GM12878 (cell line): ENCODE measurements around the gene S1PR3. TPM values are rescaled to one million over a fixed set of nuclear protein-coding genes. Genes with fewer than 3 reads are reported as not detected.

ENCODE experiments used
- ATAC-seq: fragments of 200-7000 bp; cut with Tn5 transposase; 3 replicates; pipeline ENCODE4 v1.9.1; 2020; ENCODE audit warnings: mild to moderate bottlenecking, moderate library complexity
- BruUV-seq: library from RNA; stranded (reverse); fragments of 400-500 nt; replicated peaks from 2 replicates; lab custom pipeline; 2021; lab: Mats Ljungman, UMichigan
- CTCF ChIA-PET: fragments of 300-600 bp; sonication (Branson Sonifier 250); formaldehyde crosslinking; extraction: SDS; loops from one replicate; lab custom pipeline; 2021; ENCODE audit warnings: inconsistent platforms; lab: Yijun Ruan, JAX
- POLR2A ChIA-PET: fragments of 350-600 bp; formaldehyde crosslinking; extraction: SDS; loops from one replicate; lab custom pipeline; 2021; ENCODE audit warnings: inconsistent platforms; lab: Charles Lee
- RAD21 ChIA-PET: fragments of 300-600 bp; sonication (Branson Sonifier 250); formaldehyde crosslinking; loops from one replicate; lab custom pipeline; 2023; ENCODE audit warnings: antibody characterized with exemption; ENCODE audit not compliant: unreplicated experiment; lab: Charles Lee
- SMC1A ChIA-PET: fragments of 300-600 bp; sonication (Branson Sonifier 250); formaldehyde crosslinking; loops from one replicate; lab custom pipeline; 2023; ENCODE audit not compliant: unreplicated experiment, uncharacterized antibody; lab: Charles Lee
- DNase-seq: peaks from one replicate; pipeline ENCODE4 v3.0.0-alpha.2; 2011; ENCODE audit warnings: low read depth, low spot score
- FAIRE-seq: peaks from 3 replicates; lab custom pipeline; 2011; peaks lifted over from hg19 to GRCh38; lab: Jason Lieb, UNC
- H2AFZ ChIP-seq: 2 replicates; pipeline ENCODE4 v1.6.0; 2011; ENCODE audit warnings: low read depth, low read length, control low read depth; ENCODE audit not compliant: control insufficient read depth
- H3K27ac ChIP-seq: 2 replicates; pipeline ENCODE4 v1.5.1; 2011; ENCODE audit warnings: control low read depth; ENCODE audit not compliant: control insufficient read depth, insufficient read depth
- H3K27me3 ChIP-seq, 2 experiments: replicated peaks in 1 of 2; 2 replicates each; pipeline versions ENCODE4 v1.6.0 to v1.6.1; 2011; ENCODE audit warnings: low read length in 1 of 2; ENCODE audit not compliant: control insufficient read depth in 2 of 2, insufficient read depth in 2 of 2
- H3K36me3 ChIP-seq, 2 experiments: 2 replicates each; pipeline ENCODE4 v1.5.1; 2011; ENCODE audit warnings: low read length in 1 of 2; ENCODE audit not compliant: control insufficient read depth in 2 of 2, insufficient read depth in 2 of 2
- H3K4me1 ChIP-seq: 2 replicates; pipeline ENCODE4 v1.6.1; 2011; ENCODE audit warnings: mild to moderate bottlenecking, low read length, moderate library complexity, mixed read lengths; ENCODE audit not compliant: control insufficient read depth, insufficient read depth
- H3K4me2 ChIP-seq: 2 replicates; pipeline ENCODE4 v1.6.0; 2011; ENCODE audit warnings: control low read depth; ENCODE audit not compliant: control insufficient read depth, insufficient read depth
- H3K4me3 ChIP-seq: fragments of 200-600 bp; sonication (generic); 2 replicates; pipeline ENCODE4 v1.5.1; 2016
- H3K79me2 ChIP-seq: 2 replicates; pipeline ENCODE4 v1.6.0; 2011; ENCODE audit warnings: low read length; ENCODE audit not compliant: control insufficient read depth, insufficient read depth
- H3K9ac ChIP-seq: 2 replicates; pipeline ENCODE4 v1.8.0; 2011; ENCODE audit warnings: low read length, control low read depth, mixed read lengths; ENCODE audit not compliant: control insufficient read depth, insufficient read depth
- H3K9me3 ChIP-seq: replicated peaks from 3 replicates; pipeline ENCODE4 v1.5.1; 2011; ENCODE audit warnings: mild to moderate bottlenecking, low read length; ENCODE audit not compliant: control insufficient read depth, insufficient read depth
- H4K20me1 ChIP-seq: 2 replicates; pipeline ENCODE4 v1.6.0; 2011; ENCODE audit not compliant: control insufficient read depth, insufficient read depth
- BRCA1 ChIP-seq: IDR thresholded peaks from 2 replicates; pipeline ENCODE4 v1.6.1; 2011; ENCODE audit warnings: low read depth, low read length, improper control_type of control experiment
- FOS ChIP-seq: IDR thresholded peaks from 3 replicates; pipeline ENCODE4 v1.6.1; 2011; ENCODE audit warnings: borderline replicate concordance; ENCODE audit not compliant: insufficient read length; ENCODE audit errors: extremely low read depth
- FOXM1 ChIP-seq: IDR thresholded peaks from 2 replicates; pipeline ENCODE4 v1.6.1; 2012; ENCODE audit warnings: low read depth, mild to moderate bottlenecking, inconsistent platforms, low read length, moderate library complexity
- MEF2A ChIP-seq: IDR thresholded peaks from 2 replicates; pipeline ENCODE4 v1.6.1; 2011; ENCODE audit warnings: low read depth, mild to moderate bottlenecking, low read length, moderate library complexity; ENCODE audit not compliant: insufficient read depth
- PAX8 ChIP-seq: fragments of 450-650 bp; IDR thresholded peaks from 2 replicates; pipeline ENCODE4 v1.6.1; 2017; ENCODE audit warnings: mild to moderate bottlenecking, moderate library complexity
- POLR2AphosphoS2 ChIP-seq: IDR thresholded peaks from 2 replicates; pipeline ENCODE4 v1.6.1; 2011; ENCODE audit warnings: low read depth, mild to moderate bottlenecking, low read length, improper control_type of control experiment, moderate library complexity
- STAT3 ChIP-seq: IDR thresholded peaks from 2 replicates; pipeline ENCODE4 v1.6.1; 2011; ENCODE audit warnings: low read depth, low read length, improper control_type of control experiment
- TBL1XR1 ChIP-seq: IDR thresholded peaks from 2 replicates; pipeline ENCODE4 v1.6.1; 2012; ENCODE audit warnings: low read depth, low read length, improper control_type of control experiment
- ZNF207 ChIP-seq: fragments of 450-650 bp; IDR thresholded peaks from 2 replicates; pipeline ENCODE4 v1.6.1; 2014; ENCODE audit warnings: antibody characterized with exemption, mild to moderate bottlenecking, borderline replicate concordance
- ZNF592 ChIP-seq: fragments of 450-650 bp; IDR thresholded peaks from 2 replicates; pipeline ENCODE4 v1.6.1; 2017; ENCODE audit warnings: mild to moderate bottlenecking, moderate library complexity
- WGBS: methylation state at CpG from one replicate; pipeline ENCODE4 v1.1.6; 2016; ENCODE audit warnings: low lambda C conversion rate; ENCODE audit not compliant: insufficient replicate concordance, insufficient coverage; ENCODE audit errors: missing lambda C conversion rate; 5-methylcytosine and 5-hydroxymethylcytosine counted together
- in situ Hi-C: fragments of 300-500 bp; cut with MboI; formaldehyde crosslinking; loops from 9 replicates; pipeline ENCODE4 v1.14.3; 2018; ENCODE audit warnings: mixed read lengths
- intact Hi-C: fragments of 100-400 bp; cut with micrococcal nuclease; formaldehyde crosslinking; loops from one replicate; pipeline ENCODE4 v1.14.2; 2022; ENCODE audit not compliant: unreplicated experiment
- polyA plus RNA-seq, 11 experiments: library from polyadenylated mRNA; depleted of rRNA in 4 of 11; unstranded in 6 of 11; stranded (reverse) in 5 of 11; fragments of >200 nt; fragmentation: Nextera tagmentation in 4 of 11; fragmentation: Illumina TruSeq in 1 of 11; extraction: Ambion mirVana in 4 of 11; extraction: Trizol in 1 of 11; gene quantifications; 1 replicate in 1 of 11; 2 replicates in 10 of 11; pipeline versions ENCODE4 v1.2.1 to v1.2.3, GENCODE V29; 2011 to 2016; ENCODE audit warnings: inconsistent platforms in 2 of 11, missing spikeins in 2 of 11, low read depth in 1 of 11
- total RNA-seq, 4 experiments: library from RNA; depleted of rRNA in 3 of 4; stranded (reverse); fragments of >200 nt in 3 of 4; fragmentation: Illumina TruSeq in 1 of 4; extraction: Trizol in 1 of 4; gene quantifications; 2 replicates each; pipeline versions ENCODE4 v1.2.1 to v1.2.3, GENCODE V29; 2013 to 2021
- TF ChIP-seq, protein P1 (sequence below): IDR thresholded peaks from 2 replicates; pipeline ENCODE4 v1.6.1; 2011; ENCODE audit warnings: borderline replicate concordance, low read depth, mild to moderate bottlenecking, moderate library complexity, low read length; ENCODE audit not compliant: insufficient read depth, poor library complexity, severe bottlenecking

The S1PR3 gene
- total and polyA plus RNA-seq, 10 of the 15 experiments (the other 5 are each of a cell fraction or from before 2014, with no cell fraction given) = 0.01 to 0.18 (median 0.01) TPM; not detected in 7

- Histone ChIP-seq H2AFZ (no peak overlapping the region), H3K27me3 (no peaks in the 10 kb centered on the region; a peak in 1 of 4 replicates), H3K9me3 (no peaks in the 10 kb centered on the region), H3K79me2 (no peaks in the 10 kb centered on the region), H3K4me1 (no peaks in the 10 kb centered on the region), H3K4me3 (no peak overlapping the region), H4K20me1 (no peaks in the 10 kb centered on the region), H3K36me3 (no peaks in the 10 kb centered on the region), H3K4me2 (no peak overlapping the region), H3K27ac (no peak overlapping the region), H3K9ac (no peak overlapping the region)
- TF ChIP-seq FOS (no peak), PAX8 (no peak), BRCA1 (no peak), FOXM1 (no peak), TBL1XR1 (no peak), STAT3 (no peak), POLR2AphosphoS2 (no peak), ZNF207 (no peak), ZNF592 (no peak), MEF2A (no peak)
- TF ChIP-seq, protein P1, sequence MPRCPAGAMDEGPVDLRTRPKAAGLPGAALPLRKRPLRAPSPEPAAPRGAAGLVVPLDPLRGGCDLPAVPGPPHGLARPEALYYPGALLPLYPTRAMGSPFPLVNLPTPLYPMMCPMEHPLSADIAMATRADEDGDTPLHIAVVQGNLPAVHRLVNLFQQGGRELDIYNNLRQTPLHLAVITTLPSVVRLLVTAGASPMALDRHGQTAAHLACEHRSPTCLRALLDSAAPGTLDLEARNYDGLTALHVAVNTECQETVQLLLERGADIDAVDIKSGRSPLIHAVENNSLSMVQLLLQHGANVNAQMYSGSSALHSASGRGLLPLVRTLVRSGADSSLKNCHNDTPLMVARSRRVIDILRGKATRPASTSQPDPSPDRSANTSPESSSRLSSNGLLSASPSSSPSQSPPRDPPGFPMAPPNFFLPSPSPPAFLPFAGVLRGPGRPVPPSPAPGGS = no peak
- 19% methylated on average over 5 of the region's 5 CpGs for whole genome bisulfite sequencing
- RAD21 ChIA-PET = no interaction called here
- no TSS peak for BruUV-seq
- SMC1A ChIA-PET = no interaction called here
- intact Hi-C loops = no loop called here
- POLR2A ChIA-PET = no interaction called here
- in situ Hi-C loops = no loop called here
- ATAC-seq (no peak), FAIRE-seq (no peak), DNase-seq (no peak)
- CTCF ChIA-PET = no interaction called here
Observed at GRCh38 chr9:88978034-88978433, 13.2 kb upstream of the S1PR3 start.
